Measurements from ENCODE around the gene PODXL.

- TF ChIP-seq CTCF (IDR thresholded peaks at IDR 0.05): no peak
- TF ChIP-seq POLR2A (IDR thresholded peaks at IDR 0.05; ENCODE audit: low read depth): no peak
- no peak for TF ChIP-seq POLR2AphosphoS5 (IDR thresholded peaks at IDR 0.05)
Observed at GRCh38 chr7:131533566-131534561, 22.6 kb downstream of the PODXL start.

Measured in esophagus muscularis mucosa (tissue), 3 donors.